RWPE2 (cell line): Measurements from ENCODE around the gene CLEC12A.
"Not testable (repeated sequence)": the region's sequence is repeated elsewhere in the genome, so short reads cannot be mapped to it uniquely, and the experiment has no call there.

Source experiments
- ATAC-seq: fragments of 200-7000 bp; cut with Tn5 transposase; 3 replicates; pipeline ENCODE4 v1.9.1; 2021; ENCODE audit warnings: low read depth
- DNase-seq: peaks from one replicate; pipeline ENCODE4 v3.0.0-alpha.2; 2020; ENCODE audit warnings: low spot score
- H3K27ac ChIP-seq: fragments of 450-650 bp; 2 replicates; pipeline ENCODE4 v1.5.1; 2017; ENCODE audit warnings: mild to moderate bottlenecking; ENCODE audit not compliant: poor library complexity, severe bottlenecking
- H3K27me3 ChIP-seq: fragments of 250-450 bp; sonication (Bioruptor Pico); 2 replicates; pipeline ENCODE4 v1.5.1; 2021; ENCODE audit warnings: mild to moderate bottlenecking, moderate library complexity; ENCODE audit not compliant: insufficient read depth, poor library complexity, severe bottlenecking
- H3K36me3 ChIP-seq: fragments of 250-450 bp; sonication (Bioruptor Pico); 2 replicates; pipeline ENCODE4 v1.5.1; 2020; ENCODE audit warnings: low read depth, mild to moderate bottlenecking, moderate library complexity
- H3K4me1 ChIP-seq: fragments of 250-450 bp; sonication (Bioruptor Pico); 2 replicates; pipeline ENCODE4 v1.5.1; 2021; ENCODE audit warnings: mild to moderate bottlenecking, moderate library complexity; ENCODE audit not compliant: insufficient read depth, poor library complexity, severe bottlenecking
- H3K4me3 ChIP-seq: fragments of 250-450 bp; sonication (Bioruptor Pico); 2 replicates; pipeline ENCODE4 v1.5.1; 2021; ENCODE audit warnings: mild to moderate bottlenecking, moderate library complexity; ENCODE audit not compliant: severe bottlenecking
- H3K9me3 ChIP-seq: fragments of 250-450 bp; sonication (Bioruptor Pico); 2 replicates; pipeline ENCODE4 v1.5.1; 2021; ENCODE audit warnings: mild to moderate bottlenecking, moderate library complexity; ENCODE audit not compliant: severe bottlenecking
- TF ChIP-seq, protein P1 (sequence below): fragments of 450-650 bp; IDR thresholded peaks from one replicate; pipeline ENCODE4 v1.5.1; 2017; ENCODE audit warnings: mild to moderate bottlenecking, moderate library complexity; ENCODE audit not compliant: poor library complexity, severe bottlenecking

Gene CLEC12A

DNA sequence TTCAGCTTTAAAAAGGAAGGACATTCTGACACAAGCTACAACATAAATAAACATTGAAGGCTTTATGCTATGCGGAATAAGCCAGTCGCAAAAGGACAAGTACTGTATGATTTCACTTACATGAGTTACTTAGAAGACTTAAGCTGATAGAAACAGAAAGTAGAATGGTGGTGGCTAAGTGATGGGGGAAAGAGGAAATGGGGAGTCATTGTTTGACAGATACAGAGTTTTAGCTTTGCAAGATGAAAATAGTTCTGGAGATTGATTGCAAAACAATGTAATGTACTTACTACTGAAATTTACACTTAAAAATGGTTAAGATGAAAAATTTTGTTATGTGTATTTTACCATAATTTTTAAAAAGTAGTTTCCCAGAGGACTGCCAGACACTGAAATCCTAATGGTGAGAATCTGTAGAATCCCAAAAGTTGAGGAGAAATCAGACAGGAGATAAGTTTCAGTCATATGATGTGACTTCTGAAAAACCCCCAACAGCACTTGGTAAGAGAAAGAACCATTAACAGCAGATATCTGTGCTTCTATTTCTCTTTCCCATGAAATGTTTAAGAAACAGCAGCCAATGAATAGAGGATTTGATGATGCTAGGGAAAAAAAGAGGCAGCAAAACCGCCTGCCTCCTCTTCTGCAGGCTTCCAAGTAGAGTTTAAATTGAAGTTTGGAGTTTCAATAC, 22.5 kb upstream of the CLEC12A start:
- Histone ChIP-seq H3K4me3 (no peak overlapping the region), H3K27me3 (no peaks in the 10 kb centered on the region), H3K4me1 (no peaks in the 10 kb centered on the region), H3K9me3 (no peaks in the 10 kb centered on the region), H3K36me3 (no peaks in the 10 kb centered on the region), H3K27ac (no peak overlapping the region)
- TF ChIP-seq, protein P1, sequence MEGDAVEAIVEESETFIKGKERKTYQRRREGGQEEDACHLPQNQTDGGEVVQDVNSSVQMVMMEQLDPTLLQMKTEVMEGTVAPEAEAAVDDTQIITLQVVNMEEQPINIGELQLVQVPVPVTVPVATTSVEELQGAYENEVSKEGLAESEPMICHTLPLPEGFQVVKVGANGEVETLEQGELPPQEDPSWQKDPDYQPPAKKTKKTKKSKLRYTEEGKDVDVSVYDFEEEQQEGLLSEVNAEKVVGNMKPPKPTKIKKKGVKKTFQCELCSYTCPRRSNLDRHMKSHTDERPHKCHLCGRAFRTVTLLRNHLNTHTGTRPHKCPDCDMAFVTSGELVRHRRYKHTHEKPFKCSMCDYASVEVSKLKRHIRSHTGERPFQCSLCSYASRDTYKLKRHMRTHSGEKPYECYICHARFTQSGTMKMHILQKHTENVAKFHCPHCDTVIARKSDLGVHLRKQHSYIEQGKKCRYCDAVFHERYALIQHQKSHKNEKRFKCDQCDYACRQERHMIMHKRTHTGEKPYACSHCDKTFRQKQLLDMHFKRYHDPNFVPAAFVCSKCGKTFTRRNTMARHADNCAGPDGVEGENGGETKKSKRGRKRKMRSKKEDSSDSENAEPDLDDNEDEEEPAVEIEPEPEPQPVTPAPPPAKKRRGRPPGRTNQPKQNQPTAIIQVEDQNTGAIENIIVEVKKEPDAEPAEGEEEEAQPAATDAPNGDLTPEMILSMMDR: no peak
- ATAC-seq (no peak), DNase-seq (no peak)

DNA sequence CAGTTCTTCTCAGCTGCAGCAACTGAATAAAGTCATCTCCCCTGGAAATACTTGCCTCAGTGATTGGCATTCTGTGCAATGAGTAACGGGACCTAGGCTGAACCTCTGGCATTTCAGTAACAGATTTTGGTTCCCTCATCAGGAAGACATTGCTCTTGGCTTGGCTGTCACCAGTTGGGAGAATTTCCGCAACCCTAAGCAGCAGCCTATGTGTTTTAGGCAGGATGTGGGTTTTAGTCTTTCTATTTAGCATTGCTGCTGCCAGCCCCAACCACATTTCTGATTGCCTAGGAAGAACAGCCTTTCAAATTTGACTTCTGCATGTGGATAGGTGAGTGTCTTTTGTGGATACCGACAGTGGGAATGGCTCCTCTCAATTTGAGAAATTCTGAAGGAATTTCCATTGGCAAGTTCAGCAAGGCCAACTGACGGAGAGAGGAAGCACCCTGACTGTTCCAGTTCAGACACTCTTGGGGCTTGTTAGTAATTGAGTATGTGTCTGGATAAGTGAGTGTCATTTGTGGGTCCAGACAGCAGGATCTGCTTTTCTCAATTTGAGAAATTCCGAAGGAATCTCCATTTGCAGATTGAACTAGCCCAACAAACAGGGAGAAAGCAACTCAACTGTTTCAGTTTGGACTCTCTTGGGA, 20.1 kb upstream of the CLEC12A start:
- ATAC-seq: no peak
- Histone ChIP-seq H3K9me3 (no peaks in the 10 kb centered on the region), H3K4me3 (no peak overlapping the region)

DNA sequence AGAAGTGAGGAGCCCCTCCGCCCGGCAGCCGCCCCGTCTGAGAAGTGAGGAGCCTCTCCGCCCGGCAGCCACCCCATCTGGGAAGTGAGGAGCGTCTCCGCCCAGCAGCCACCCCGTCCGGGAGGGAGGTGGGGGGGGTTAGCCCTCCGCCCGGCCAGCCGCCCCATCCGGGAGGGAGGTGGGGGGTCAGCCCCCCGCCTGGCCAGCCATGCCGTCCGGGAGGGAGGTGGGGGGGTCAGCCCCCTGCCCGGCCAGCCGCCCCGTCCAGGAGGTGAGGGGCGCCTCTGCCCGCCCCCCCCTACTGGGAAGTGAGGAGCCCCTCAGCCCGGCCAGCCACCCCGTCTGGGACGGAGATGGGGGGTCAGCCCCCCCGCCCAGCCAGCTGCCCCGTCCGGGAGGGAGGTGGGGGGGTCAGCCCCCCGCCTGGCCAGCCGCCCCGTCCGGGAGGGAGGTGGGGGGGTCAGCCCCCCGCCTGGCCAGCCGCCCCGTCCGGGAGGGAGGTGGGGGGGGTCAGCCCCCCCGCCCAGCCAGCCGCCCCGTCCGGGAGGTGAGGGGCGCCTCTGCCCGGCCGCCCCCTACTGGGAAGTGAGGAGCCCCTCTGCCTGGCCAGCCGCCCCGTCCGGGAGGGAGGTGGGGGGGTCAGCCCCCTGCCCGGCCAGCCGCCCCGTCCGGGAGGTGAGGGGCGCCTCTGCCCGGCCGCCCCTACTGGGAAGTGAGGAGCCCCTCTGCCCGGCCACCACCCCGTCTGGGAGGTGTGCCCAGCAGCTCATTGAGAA, 18.1 kb upstream of the CLEC12A start:
- H3K36me3 ChIP-seq, ATAC-seq, H3K27ac ChIP-seq, H3K4me1 ChIP-seq, H3K4me3 ChIP-seq, H3K9me3 ChIP-seq, H3K27me3 ChIP-seq, DNase-seq: not testable (repeated sequence)

More for the DNA sequence above, 20.1 kb upstream of the CLEC12A start:
- Histone ChIP-seq H3K27ac (no peak overlapping the region), H3K36me3 (no peaks in the 10 kb centered on the region), H3K27me3 (no peaks in the 10 kb centered on the region), H3K4me1 (no peaks in the 10 kb centered on the region)
- TF ChIP-seq, protein P1: no peak
- no peak for DNase-seq

DNA sequence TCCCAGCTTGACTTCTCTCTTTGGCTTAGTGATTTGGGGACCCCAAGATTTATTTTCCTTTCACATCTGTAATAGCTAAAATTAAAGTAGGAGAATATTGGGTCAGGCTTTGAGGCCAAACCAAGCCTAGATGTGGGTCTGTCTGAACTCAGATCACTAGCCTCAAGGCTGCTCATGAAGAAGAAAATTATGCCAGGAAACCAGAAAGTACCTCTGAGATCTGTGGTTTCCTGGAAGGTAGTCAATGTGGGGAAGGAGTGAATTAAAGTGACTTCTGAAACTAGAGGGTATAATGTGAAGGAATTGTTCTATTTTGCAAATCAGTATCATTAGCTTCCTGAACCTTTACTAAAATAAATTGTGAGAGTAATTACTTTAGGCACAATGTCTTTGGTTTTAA, 13.4 kb upstream of the CLEC12A start:
- TF ChIP-seq, protein P1: no peak
- Histone ChIP-seq H3K36me3 (no peaks in the 10 kb centered on the region), H3K9me3 (no peaks in the 10 kb centered on the region), H3K4me3 (no peak overlapping the region), H3K27ac (no peak overlapping the region), H3K4me1 (no peaks in the 10 kb centered on the region), H3K27me3 (no peaks in the 10 kb centered on the region)
- ATAC-seq (no peak), DNase-seq (no peak)

DNA sequence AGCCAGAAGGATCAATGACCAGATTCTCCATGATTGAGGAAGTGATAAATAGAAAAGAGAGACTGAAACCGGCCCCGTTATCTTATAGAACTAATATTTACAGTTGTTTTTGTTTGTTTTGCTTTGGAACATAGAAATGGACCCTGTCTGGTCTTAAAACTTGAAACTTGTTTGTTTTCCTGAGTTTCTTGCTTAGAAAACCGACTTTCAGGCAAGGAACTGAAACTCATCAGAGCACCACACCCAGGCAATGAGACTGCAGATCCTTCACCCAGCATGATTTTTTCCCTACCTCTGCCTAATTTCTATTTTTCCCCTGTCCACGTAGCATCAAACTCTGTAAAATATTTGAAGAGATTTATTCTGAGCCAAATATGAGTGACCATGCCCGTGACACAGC, 10.6 kb upstream of the CLEC12A start:
- DNase-seq (no peak), ATAC-seq (no peak)
- TF ChIP-seq, protein P1: no peak
- H3K27ac ChIP-seq: no peak overlapping the region
- H3K27me3 ChIP-seq: no peaks in the 10 kb centered on the region
- no peaks in the 10 kb centered on the region for H3K4me1 ChIP-seq
- H3K9me3 ChIP-seq: no peaks in the 10 kb centered on the region
- no peak overlapping the region for H3K4me3 ChIP-seq
- no peaks in the 10 kb centered on the region for H3K36me3 ChIP-seq
